Amygdala (tissue), 56 donors: Measurements from ENCODE around the gene IGLL1.

Source experiments
- DNase-seq, 56 donors: peaks; one replicate each; lab custom pipeline; 2025; lab: John Stamatoyannopoulos, UW

Gene IGLL1

DNA sequence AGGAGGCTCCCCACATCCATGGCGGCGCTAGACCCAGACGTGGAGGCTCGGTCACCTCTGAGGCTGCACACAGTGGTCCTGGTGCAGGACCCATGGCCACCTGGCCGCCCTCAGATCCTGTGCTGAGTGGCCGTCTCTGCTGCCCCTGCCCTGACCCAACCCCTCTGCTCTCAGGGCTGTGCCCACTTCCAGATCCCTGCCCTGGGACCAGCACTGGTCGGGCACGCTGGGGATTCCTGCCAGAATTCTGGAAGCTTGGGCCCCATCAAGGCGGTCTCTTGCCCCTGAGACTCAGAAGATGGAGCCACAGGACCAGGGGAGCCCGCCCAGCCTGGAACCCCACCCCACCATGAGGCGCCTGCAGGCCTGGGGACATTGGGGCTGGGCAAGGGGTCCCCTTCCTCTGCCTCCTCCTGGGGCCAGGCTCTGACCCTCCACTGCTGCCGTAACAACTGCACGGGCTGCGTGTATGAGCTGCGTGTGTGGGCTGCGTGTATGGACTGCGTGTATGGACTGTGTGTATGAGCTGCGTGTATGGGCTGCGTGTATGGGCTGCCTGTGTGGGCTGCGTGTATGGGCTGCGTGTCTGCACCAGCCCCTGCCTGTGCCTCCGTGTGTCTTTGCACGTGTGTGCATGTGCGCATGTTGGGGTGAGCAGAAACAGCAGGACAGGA, 48.7 kb downstream of the IGLL1 start:
- no peak for DNase-seq

DNA sequence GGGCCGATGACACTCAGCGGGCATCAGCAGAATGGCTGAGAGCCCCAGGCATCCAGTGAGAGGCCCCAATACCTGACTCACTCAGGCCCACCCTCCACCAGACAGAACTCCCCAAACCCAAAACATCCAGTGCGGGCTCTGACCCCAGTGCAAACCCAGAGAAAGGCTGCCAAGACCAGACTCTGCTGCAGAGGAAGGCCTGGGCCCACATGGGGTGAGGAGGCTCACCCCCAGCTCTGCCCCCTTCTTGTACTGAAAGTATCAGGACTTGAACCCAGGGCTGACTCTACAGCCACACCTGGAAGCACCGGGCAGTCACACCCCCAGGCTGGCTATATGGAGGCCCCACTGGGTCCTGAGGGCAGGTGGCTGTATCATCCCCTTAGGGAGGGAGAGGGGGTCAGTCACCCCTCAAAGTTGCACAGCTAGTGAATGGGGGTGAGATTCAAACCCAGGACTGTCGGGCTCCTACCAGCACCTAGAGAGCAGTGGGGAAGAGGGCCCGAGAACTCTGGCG, 49.3 kb downstream of the IGLL1 start:
- no peak for DNase-seq

DNA sequence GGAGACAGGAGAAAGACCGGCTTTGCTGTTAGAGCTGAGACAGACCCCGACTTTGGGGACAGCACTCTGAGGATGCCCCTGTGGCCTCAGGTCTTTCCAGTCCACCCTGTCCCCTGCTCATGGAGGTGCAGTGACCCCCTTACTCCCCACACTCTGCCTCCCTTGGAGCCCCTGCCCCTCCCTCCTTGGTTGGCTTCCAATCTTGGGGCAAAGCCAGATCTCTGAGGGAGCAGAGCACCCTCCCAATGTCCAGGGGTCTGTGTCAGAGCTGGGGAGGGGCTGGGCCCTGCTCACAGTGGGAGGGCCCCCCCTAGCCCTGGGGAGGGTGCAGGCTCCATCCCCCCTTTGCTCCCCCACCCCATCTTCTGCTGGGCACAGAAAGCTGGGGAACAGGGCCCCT, 50.0 kb downstream of the IGLL1 start:
- no peak for DNase-seq

DNA sequence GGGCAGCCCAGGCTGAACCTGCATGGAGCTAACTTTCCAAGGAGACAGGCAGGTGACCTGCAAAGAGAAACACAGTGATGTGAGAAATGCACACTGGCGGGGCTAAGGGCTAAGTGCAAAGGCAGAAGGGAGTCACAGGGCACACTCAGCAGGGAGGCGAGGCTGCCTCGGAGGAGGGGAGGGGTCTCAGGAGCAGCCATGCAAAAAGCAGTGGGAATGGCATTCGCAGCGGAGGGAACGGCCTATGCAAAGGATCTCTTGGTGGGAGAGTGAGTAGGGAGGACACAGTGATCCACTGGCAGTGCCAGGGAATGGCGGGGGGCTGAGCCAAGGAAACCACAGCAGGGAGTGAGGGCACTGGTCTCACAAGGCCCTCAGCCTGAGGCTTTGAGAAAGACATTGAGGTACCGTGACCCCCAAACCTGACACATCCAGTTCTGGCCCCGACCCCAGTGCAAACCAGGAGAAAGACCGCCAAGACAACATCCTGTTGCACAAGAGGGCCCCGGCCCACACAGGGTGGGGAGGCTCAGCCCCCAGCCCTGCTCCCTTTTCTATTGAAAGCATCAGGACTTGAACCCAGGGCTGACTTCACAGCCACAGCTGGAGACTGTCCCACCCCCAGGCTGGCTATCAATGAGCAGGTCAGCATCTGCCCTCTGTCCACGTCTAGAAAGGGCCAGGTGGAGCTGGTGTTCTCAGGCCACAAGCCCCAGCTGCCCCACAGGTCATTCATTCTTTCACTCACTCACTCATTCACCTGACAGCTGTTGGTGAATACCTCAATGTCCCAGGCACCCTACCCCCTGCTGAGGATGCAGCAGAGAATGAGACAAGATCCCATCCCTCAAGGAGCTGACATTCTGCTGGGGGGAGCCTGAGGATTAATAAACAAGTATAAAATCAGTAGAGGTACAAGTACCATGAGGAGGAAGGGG, 50.7 kb downstream of the IGLL1 start:
- no peak for DNase-seq

DNA sequence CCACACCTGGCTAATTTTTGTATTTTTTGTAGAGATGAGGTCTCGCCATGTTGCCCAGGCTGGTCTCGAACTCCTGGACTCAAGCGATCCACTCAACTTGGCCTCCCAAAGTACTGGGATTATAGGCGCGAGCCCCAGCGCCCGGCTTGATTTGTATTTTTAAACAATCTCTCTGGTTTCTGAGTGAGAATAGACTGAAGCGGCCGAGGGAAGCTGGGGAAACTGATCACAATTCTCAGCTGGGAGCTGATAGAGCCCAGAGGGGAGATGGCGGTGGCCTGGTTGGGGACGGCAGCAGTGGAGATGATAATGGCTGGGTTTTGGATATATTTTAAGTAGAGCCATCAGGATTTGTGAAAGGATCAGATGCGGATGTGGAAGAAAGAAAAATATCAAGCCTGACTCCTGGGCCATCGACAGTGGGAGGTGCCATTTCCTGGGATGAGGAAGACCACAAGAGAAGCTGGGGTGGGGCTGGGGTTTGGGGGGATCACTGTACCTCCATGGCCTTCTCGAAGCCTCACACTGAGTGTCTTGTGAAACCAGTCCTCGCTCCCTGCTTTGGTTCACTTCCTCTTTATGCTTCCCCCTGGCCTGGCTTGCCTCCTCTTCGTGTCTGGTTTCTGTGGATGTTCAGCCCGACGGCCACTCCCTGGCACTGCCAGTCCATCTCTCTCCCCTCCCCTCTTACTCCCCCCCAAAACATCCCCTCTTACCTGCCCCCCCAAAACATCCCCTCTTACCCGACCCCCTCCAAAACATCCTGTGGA, 51.9 kb downstream of the IGLL1 start:
- DNase-seq: peak in 3 of 56 donors; percentile 13 to 19 (median 17)

DNA sequence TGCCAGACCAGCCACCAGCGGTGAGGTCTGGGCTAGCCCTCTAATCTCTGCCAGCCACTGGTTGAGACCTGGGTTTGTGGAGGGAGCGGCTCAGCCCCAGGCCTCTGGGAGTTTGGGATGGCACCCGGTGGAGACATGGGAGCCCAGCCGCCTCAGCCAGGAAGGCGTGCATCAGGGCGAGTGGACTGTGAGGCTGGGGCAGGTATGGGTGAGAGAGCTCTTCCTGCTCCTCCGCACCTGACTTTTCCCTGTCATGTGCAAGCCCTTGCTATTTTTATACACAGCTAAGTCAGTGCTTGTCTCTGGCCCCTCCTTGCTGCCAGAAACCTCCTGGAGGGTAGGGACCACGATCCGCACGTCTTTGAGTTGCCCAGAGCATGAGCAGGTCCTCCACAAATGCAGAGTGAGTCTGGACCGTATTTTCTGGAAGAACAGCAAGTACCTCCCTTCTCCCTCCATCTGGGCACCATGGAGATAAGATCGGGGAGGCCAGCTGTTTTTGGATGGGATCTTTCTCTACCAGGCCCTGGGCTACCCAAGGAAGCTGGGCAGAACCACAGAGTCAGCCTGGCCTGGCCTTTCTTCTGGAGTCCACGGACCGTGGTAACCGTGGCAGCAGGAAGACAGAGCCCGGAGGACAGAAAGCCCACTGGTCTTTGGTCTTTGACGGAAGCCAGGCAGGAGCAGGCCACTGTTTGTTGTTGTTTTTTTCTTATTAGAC, 53.3 kb downstream of the IGLL1 start:
- DNase-seq: no peak

DNA sequence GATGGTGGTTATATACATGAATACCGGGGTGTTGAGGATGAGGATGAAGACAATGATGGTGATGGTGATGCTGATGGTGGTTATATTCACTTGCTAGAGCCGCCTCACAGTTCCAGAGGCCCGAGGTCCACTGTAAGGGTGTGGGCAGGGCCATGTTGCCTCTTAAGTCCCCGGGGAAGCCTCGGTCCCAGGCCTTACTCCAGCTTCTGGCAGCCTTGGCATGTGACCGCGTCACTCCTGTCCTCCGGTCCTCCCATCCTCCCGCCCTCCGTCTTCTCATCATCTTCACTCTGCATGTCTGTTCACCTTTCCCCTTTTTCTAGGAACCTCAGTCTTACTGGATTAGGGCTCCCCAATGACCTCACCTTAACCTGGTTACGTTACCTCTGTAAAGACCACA, 54.6 kb downstream of the IGLL1 start:
- DNase-seq: no peak

DNA sequence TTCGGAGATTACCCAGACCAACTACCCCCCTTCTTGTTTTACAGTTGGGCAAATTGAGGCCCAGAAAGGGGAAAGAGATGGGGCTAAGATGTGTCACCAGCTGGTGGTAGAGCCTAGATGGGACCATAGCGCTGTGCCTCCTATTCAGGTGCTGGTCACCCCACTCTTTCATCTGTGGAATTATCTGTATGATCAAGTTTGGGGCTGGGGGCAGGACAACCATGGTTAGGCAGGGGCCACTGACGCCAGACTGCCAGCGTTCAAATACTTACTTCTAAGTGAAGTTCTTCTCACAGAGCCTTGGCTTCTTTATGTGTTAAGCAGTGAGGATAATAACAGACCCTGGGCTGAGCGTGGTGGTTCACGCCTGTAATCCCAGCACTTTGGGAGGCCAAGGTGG, 55.9 kb downstream of the IGLL1 start:
- DNase-seq: no peak

DNA sequence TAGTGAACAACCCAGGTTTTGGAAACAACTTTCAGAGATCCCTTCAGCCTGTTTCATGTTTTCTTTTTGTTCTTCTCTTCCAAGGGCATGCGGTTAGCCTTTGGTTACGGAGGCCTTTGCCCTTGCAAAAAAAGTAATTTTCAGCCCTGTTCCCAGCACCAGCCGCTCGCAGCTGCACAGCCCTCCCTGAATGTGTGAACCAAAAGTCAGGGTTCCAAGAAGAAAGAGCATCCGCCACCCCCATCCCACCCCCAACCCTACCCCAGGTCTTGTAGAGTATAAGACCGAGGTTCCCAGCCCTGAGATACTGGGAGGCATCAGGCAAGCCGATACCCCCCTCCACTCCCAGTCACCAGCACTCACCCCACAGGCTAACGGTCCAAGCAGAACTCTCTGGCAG, 56.4 kb downstream of the IGLL1 start:
- DNase-seq: no peak
